GM18517 (cell line): ENCODE data around the gene MAML3.

Experiments used
- ATAC-seq: cut with Tn5 transposase; IDR thresholded peaks from one replicate; pipeline ENCODE4 v1.9.1; 2021; ENCODE audit warnings: mild to moderate bottlenecking, moderate library complexity; ENCODE audit not compliant: unreplicated experiment

Gene MAML3

GRCh38 chr4:140048419-140048995 is 105.5 kb downstream of the MAML3 start:
- ATAC-seq: no peak

- no peak for ATAC-seq
These were observed 106.2 kb downstream of the MAML3 start for GRCh38 chr4:140047786-140048185.

- ATAC-seq: no peak
These were observed 106.9 kb downstream of the MAML3 start for GRCh38 chr4:140047017-140047640.

GRCh38 chr4:140046543-140046942 is 107.4 kb downstream of the MAML3 start:
- ATAC-seq: no peak

GRCh38 chr4:140046016-140046415 is 108.0 kb downstream of the MAML3 start:
- no peak for ATAC-seq

- no peak for ATAC-seq
These were observed 109.6 kb downstream of the MAML3 start for GRCh38 chr4:140044337-140044902.

GRCh38 chr4:140042634-140043033 is 111.3 kb downstream of the MAML3 start:
- no peak for ATAC-seq

GRCh38 chr4:140038031-140038533 is 115.9 kb downstream of the MAML3 start:
- no peak for ATAC-seq

- no peak for ATAC-seq
These were observed 116.5 kb downstream of the MAML3 start for GRCh38 chr4:140037353-140038030.

GRCh38 chr4:140031706-140032105 is 122.3 kb downstream of the MAML3 start:
- no peak for ATAC-seq

GRCh38 chr4:140031061-140031460 is 122.9 kb downstream of the MAML3 start:
- no peak for ATAC-seq

- no peak for ATAC-seq
These were observed 125.1 kb downstream of the MAML3 start for GRCh38 chr4:140028676-140029517.

- ATAC-seq: no peak
These were observed 125.9 kb downstream of the MAML3 start for GRCh38 chr4:140028101-140028500.

GRCh38 chr4:140027101-140027500 is 126.9 kb downstream of the MAML3 start:
- ATAC-seq: no peak

- ATAC-seq: no peak
These were observed 128.5 kb downstream of the MAML3 start for GRCh38 chr4:140025470-140025869.

GRCh38 chr4:140020457-140021361 is 133.3 kb downstream of the MAML3 start:
- ATAC-seq: no peak

- ATAC-seq: no peak
These were observed 134.2 kb downstream of the MAML3 start for GRCh38 chr4:140019619-140020347.

- no peak for ATAC-seq
These were observed 134.9 kb downstream of the MAML3 start for GRCh38 chr4:140018931-140019618.

GRCh38 chr4:140014284-140014683 is 139.7 kb downstream of the MAML3 start:
- no peak for ATAC-seq
